T-helper 17 cell (primary cell): Measurements from ENCODE around the gene OR4K15. TPM values are rescaled to one million over a fixed set of nuclear protein-coding genes. Genes with fewer than 3 reads are reported as not detected.
"Not testable (repeated sequence)": the region's sequence is repeated elsewhere in the genome, so short reads cannot be mapped to it uniquely, and the experiment has no call there.

ENCODE experiments used
- ATAC-seq: fragments of 150-1000 bp; cut with Tn5 transposase; 2 replicates; pipeline ENCODE4 v1.10.0; 2021; ENCODE audit warnings: mild to moderate bottlenecking, moderate library complexity
- DNase-seq, 3 donors: peaks; one replicate each; pipeline versions ENCODE4 v3.0.0 to v3.0.0-alpha.2; 2020 to 2021
- H3K9me3 ChIP-seq: one replicate; pipeline ENCODE4 v1.7.0; 2013; ENCODE audit warnings: low read length, mild to moderate bottlenecking; ENCODE audit not compliant: control insufficient read depth, poor library complexity, severe bottlenecking
- H3K27ac Mint-ChIP-seq: one replicate; pipeline ENCODE4 v1.8.0; 2022; ENCODE audit warnings: mild to moderate bottlenecking, moderate library complexity, mixed read lengths
- H3K27me3 Mint-ChIP-seq: one replicate; pipeline ENCODE4 v1.8.0; 2022; ENCODE audit warnings: mixed read lengths
- H3K36me3 Mint-ChIP-seq: one replicate; pipeline ENCODE4 v1.8.0; 2022; ENCODE audit warnings: low read depth, mixed read lengths
- H3K4me1 Mint-ChIP-seq: one replicate; pipeline ENCODE4 v1.8.0; 2022; ENCODE audit warnings: mild to moderate bottlenecking, mixed read lengths
- H3K4me3 Mint-ChIP-seq: one replicate; pipeline ENCODE4 v1.8.0; 2022; ENCODE audit warnings: mild to moderate bottlenecking, moderate library complexity, mixed read lengths
- total RNA-seq, 4 donors: library from RNA in 2 of 4; stranded (reverse) in 2 of 4; gene quantifications; one replicate each; pipeline ENCODE4 v1.2.3 and lab custom pipeline; 2022 to 2026

Gene OR4K15, protein sequence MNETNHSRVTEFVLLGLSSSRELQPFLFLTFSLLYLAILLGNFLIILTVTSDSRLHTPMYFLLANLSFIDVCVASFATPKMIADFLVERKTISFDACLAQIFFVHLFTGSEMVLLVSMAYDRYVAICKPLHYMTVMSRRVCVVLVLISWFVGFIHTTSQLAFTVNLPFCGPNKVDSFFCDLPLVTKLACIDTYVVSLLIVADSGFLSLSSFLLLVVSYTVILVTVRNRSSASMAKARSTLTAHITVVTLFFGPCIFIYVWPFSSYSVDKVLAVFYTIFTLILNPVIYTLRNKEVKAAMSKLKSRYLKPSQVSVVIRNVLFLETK
- not detected for total RNA-seq
- total RNA-seq (lab: John Stamatoyannopoulos, UW) = 0 reads per million in 2 donors

DNA sequence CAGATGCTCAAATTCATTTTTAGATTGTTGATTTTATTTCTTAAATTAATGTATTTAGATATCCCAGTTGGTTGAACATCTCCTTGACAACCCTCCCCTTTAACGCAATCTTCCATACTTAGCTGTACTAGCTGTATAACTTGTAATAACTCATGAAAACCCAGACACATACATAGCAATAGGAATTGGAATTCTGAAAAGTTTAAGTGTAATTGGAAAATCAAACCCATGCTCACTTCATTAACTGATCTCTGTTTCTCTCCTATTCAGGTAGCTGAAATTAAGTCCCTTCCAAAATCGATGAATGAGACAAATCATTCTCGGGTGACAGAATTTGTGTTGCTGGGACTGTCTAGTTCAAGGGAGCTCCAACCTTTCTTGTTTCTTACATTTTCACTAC lies at the start of gene OR4K15:
OR4K15 (plus strand) TSS at position 301 of the 400 bp plus-strand sequence; CDS start at position 301, 0 bp downstream.
- no peak for ATAC-seq

DNA sequence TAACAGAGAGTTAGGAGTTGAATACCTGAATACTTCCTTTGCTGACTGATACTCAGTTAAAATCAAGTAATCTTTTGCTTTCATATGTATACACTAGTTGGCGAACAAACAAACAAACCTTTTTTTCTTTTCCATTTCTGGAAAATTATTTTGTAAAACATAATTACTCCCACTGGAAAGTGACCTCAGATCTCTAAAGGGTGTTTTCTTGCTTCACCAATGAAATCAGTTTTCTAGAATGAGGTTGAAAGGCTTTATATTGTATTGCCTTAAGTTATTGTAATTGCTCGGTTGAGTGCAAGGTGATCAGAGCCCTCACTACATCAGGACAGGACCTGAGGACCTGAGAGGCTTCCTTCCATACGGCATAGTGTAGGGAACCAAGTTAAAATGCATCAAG lies 44.8 kb upstream of the OR4K15 start, which contains the start of gene OR4K1:
OR4K1 (plus strand) TSS at position 301 of the 400 bp plus-strand sequence. CDS start 4,750 bp downstream, outside the sequence.
- no peaks in the 10 kb centered on the region for H3K9me3 ChIP-seq
- H3K27ac Mint-ChIP-seq = no peak within 1 kb of the TSS
- no peaks in the 10 kb centered on the region for H3K4me1 Mint-ChIP-seq
- H3K27me3 Mint-ChIP-seq = no peaks in the 10 kb centered on the region
- ATAC-seq = no peak
- no peak within 1 kb of the TSS for H3K4me3 Mint-ChIP-seq
- DNase-seq = no peak
- H3K36me3 Mint-ChIP-seq = no peaks in the 10 kb centered on the region

More for the DNA sequence above, at the start of gene OR4K15:
- H3K27me3 Mint-ChIP-seq = no peaks in the 10 kb centered on the region
- no peaks in the 10 kb centered on the region for H3K9me3 ChIP-seq
- H3K36me3 Mint-ChIP-seq = peaks cover 2% of the 10 kb centered on the region
- no peak within 1 kb of the TSS for H3K27ac Mint-ChIP-seq
- peak within 1 kb of the TSS; percentile 22 for H3K4me3 Mint-ChIP-seq
- H3K4me1 Mint-ChIP-seq = peaks cover 16% of the 10 kb centered on the region
- DNase-seq = no peak

DNA sequence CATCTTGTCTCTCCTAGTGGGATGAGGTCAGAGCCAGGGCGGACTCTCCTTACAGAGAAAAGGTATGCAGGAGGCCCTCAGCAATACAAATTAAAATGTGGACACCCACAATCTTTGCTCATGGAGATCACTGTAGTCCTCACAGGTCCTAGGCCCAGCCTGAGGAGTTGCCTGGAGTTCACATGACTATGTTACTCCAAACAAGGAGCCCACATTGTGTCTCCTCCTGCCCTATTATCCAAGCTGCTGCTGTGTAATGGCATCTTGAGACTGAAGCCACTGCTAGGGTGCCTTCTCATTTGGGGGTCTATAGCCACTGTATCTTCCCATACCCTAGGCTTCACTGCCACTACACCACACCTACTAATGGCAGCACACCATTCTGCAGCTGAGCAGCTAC lies 33.7 kb upstream of the OR4K15 start:
- Mint-ChIP-seq H3K4me1 (no peaks in the 10 kb centered on the region), H3K27ac (no peak overlapping the region), H3K4me3 (no peak overlapping the region), H3K36me3 (peaks cover 2% of the 10 kb centered on the region), H3K27me3 (no peaks in the 10 kb centered on the region)
- no peak for ATAC-seq
- no peak for DNase-seq
- no peaks in the 10 kb centered on the region for H3K9me3 ChIP-seq

DNA sequence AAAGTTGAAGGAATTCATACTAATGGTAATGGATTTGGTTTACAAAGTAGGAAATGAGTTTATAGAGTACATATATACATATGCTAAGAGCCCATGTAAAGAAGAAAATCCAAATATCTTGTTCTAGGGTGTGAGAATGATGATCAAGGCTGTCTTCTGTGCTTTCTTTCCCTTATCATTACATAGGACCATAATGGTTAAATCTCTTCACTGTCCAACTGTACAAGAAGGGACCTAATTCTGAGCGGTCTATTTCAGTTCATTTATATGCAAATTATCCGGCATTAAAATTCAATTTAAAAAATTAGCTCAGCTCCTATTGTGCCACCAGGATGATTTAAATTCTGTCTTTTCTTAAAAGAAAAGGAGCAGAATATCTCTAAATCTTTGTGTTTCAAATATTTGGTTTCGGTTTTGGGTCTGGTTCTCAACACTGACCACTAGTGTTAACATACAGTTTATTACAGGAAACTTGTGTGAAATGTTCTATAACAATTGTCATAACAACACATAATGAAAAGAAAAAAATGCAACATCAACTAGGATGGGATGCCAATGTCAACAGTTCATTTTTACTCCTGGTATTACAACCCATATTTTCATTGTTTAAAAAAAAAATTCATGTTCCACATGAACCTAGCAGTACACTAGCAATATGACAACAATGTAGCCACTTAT lies 27.8 kb upstream of the OR4K15 start:
- Mint-ChIP-seq H3K27me3 (no peaks in the 10 kb centered on the region), H3K36me3 (no peaks in the 10 kb centered on the region), H3K4me3 (no peak overlapping the region), H3K27ac (no peak overlapping the region), H3K4me1 (no peaks in the 10 kb centered on the region)
- H3K9me3 ChIP-seq = no peaks in the 10 kb centered on the region
- no peak for DNase-seq
- no peak for ATAC-seq

DNA sequence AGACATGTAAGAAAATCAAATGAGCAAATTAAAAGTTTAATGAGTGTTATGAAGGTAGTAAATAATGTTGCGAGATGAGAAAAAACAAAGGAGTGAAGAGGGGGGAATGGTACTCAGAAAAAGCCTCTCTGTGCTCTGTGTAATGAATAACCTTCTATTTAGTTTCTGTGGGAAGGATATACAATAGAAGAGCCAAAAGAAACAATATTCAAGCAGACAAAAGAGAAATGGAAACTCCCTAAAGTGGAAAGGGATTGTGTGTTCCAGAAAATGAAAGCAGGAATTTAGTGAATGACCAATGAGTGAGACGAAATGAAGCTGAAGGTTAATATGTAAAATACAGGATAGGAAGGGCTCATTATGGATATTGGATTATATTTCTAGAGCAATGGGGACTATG lies 26.2 kb upstream of the OR4K15 start:
- H3K9me3 ChIP-seq = no peaks in the 10 kb centered on the region
- Mint-ChIP-seq H3K4me1 (no peaks in the 10 kb centered on the region), H3K4me3 (no peak overlapping the region), H3K36me3 (no peaks in the 10 kb centered on the region), H3K27me3 (no peaks in the 10 kb centered on the region), H3K27ac (no peak overlapping the region)
- ATAC-seq (no peak), DNase-seq (no peak)

DNA sequence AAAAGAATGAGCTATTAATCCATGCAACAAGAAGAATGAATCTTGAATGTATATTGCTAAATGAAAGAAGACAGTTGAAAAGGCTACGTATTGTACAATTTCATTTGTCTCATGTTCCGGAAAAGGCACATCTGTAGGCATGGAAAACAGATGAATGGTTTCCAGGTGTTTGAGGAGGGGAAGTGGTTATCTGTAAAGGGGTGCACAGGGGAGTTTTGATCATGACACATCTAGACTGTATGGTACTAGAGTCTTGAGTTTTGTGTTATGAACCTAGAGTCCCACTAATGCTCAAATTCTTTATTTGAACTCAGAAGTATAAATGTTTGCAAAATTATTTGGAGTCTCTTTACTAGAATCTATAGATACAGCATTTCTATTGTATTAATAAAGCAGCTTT lies 5.7 kb upstream of the OR4K15 start:
- not testable (repeated sequence) for H3K4me3 Mint-ChIP-seq, ATAC-seq, H3K27ac Mint-ChIP-seq, H3K9me3 ChIP-seq, H3K36me3 Mint-ChIP-seq, DNase-seq, H3K27me3 Mint-ChIP-seq
- peaks cover 15% of the 10 kb centered on the region for H3K4me1 Mint-ChIP-seq

DNA sequence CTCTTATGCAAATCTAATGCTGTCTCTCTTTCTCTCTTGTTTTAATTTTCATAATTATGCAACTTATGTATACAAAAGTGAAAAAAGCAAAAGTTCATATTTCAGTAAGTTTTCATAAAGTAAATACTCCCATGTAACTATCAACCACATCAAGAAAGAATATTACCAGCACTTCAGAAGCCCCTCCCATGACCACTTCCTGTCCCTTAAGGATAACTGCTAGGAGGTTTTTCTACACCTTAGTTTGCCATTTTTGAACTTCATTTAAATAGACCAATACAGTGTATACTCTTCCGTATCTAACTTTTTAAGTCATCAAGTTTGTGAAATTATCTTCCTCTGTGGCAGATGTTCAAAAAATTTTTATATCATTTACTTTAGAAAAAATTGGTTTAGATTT lies 547 bp upstream of the OR4K15 start:
- H3K4me3 Mint-ChIP-seq = peak overlapping the region; percentile 22
- DNase-seq (peak in 1 of 3 donors; percentile 11), ATAC-seq (peak; percentile 99)
- H3K36me3 Mint-ChIP-seq = peaks cover 2% of the 10 kb centered on the region
- no peaks in the 10 kb centered on the region for H3K9me3 ChIP-seq
- H3K4me1 Mint-ChIP-seq = peaks cover 16% of the 10 kb centered on the region
- H3K27ac Mint-ChIP-seq = no peak overlapping the region
- H3K27me3 Mint-ChIP-seq = no peaks in the 10 kb centered on the region

DNA sequence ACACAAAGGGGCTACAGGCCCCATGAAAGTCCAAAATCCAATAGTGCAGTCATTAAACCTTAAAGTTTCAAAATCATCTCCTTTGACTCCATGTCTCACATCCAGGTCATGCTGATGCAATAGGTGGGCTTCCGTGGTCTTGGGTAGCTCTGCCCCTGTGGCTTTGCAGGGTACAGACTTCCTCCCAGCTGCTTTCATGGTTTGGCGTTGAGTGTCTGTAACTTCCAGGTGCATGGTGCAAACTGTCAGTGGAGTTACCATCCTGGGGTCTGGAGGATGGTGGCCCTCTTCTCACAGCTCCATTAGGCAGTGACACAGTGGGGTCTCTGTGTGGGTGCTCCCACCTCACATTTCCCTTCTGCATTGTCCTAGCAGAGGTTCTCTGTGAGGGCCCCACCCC lies 18.0 kb downstream of the OR4K15 start:
- no peak overlapping the region for H3K4me3 Mint-ChIP-seq
- H3K4me1 Mint-ChIP-seq = peaks cover 3% of the 10 kb centered on the region
- DNase-seq (no peak), ATAC-seq (no peak)
- no peaks in the 10 kb centered on the region for H3K9me3 ChIP-seq
- H3K36me3 Mint-ChIP-seq = no peaks in the 10 kb centered on the region
- no peak overlapping the region for H3K27ac Mint-ChIP-seq
- no peaks in the 10 kb centered on the region for H3K27me3 Mint-ChIP-seq

DNA sequence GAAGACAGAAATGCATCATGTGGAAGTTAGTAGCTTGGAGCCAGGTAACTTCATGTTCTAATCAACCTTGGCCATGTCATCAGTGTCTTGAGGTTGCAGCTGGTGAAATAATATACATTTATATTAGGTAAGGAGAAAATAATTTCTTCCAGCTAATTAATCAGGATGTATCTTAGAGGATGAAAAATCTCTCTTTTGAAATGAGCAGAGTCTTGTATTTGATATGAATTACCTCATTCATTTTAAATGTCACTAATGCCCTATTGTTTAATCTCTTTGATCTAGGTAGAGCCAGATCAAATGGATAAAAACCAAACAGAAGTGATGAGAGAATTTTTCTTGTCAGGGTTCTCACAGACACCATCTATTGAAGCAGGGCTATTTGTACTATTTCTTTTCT lies 26.5 kb downstream of the OR4K15 start, which contains the start of gene OR4Q2:
OR4Q2 (plus strand) TSS at position 301 of the 400 bp plus-strand sequence.
- H3K9me3 ChIP-seq = no peaks in the 10 kb centered on the region
- no peak within 1 kb of the TSS for H3K4me3 Mint-ChIP-seq
- H3K36me3 Mint-ChIP-seq = peaks cover 2% of the 10 kb centered on the region
- ATAC-seq = no peak
- no peaks in the 10 kb centered on the region for H3K4me1 Mint-ChIP-seq
- peaks cover 6% of the 10 kb centered on the region for H3K27me3 Mint-ChIP-seq
- no peak within 1 kb of the TSS for H3K27ac Mint-ChIP-seq
- no peak for DNase-seq

DNA sequence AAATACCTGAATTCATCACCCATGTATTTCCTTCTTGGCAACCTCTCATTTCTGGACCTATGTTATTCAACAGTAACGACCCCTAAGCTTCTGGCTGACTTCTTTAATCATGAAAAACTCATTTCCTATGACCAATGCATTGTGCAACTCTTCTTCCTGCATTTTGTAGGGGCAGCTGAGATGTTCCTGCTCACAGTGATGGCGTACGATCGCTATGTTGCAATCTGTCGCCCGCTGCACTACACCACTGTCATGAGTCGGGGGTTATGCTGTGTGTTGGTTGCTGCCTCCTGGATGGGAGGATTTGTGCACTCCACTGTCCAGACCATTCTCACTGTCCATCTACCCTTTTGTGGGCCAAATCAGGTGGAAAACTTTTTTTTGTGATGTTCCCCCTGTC lies 26.9 kb downstream of the OR4K15 start:
- H3K9me3 ChIP-seq = no peaks in the 10 kb centered on the region
- H3K36me3 Mint-ChIP-seq = peaks cover 2% of the 10 kb centered on the region
- H3K4me3 Mint-ChIP-seq = no peak overlapping the region
- DNase-seq (no peak), ATAC-seq (no peak)
- H3K27ac Mint-ChIP-seq = no peak overlapping the region
- no peaks in the 10 kb centered on the region for H3K4me1 Mint-ChIP-seq
- H3K27me3 Mint-ChIP-seq = peaks cover 6% of the 10 kb centered on the region

DNA sequence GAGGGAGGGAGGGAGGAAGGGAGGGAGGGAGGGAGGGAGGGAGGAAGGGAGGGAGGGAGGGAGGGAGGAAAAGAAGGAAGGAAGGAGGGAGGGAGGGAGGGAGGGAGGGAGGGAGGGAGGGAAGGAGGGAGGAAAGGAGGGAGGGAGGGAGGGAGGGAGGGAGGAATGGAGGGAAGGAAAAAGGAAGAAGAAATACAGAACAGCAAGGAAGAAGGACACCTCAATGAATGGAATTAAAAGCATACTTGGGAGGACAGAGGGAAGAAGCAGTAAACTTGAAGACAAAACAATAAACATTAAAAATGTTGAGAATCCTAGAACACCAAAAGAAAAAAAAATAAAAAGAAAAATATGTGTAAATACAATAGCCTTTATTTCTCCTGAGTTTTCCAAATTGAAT lies 32.8 kb downstream of the OR4K15 start:
- H3K36me3 Mint-ChIP-seq = peaks cover 4% of the 10 kb centered on the region
- no peak overlapping the region for H3K27ac Mint-ChIP-seq
- DNase-seq (no peak), ATAC-seq (no peak)
- no peaks in the 10 kb centered on the region for H3K9me3 ChIP-seq
- no peak overlapping the region for H3K4me3 Mint-ChIP-seq
- peaks cover 4% of the 10 kb centered on the region for H3K4me1 Mint-ChIP-seq
- H3K27me3 Mint-ChIP-seq = no peaks in the 10 kb centered on the region

DNA sequence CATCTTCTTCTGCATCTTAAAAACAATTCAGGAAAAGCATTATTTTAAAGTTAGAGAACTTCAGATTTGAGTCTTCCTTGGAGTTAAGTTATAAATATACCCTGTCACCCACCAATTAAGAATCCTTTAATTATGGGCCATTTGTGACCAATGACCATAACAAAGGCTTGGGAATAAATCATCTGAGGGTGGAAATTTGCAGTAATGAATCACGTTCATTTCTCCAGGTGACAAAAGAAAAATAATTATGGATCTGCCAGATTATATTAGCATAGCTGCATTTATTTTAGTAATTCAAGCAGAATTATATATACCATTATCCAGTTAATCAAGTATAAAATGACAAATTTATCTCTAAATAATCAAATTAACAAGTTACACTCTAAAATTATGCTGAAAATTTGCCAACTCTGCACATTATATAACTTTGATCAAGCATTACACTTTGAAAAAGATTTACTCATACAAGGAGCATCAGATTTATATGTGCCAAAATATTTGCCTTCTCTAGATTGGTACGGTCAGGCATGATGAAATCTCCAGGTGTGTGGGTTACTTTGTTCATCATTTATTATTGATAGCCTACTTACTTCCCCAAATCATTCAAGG lies 44.0 kb downstream of the OR4K15 start, which contains the start of gene OR4K14:
OR4K14 (minus strand) TSS at position 51 of the 609 bp plus-strand sequence. CDS start 4,114 bp downstream, outside the sequence.
- no peaks in the 10 kb centered on the region for H3K9me3 ChIP-seq
- Mint-ChIP-seq H3K4me3 (no peak within 1 kb of the TSS), H3K36me3 (no peaks in the 10 kb centered on the region), H3K4me1 (no peaks in the 10 kb centered on the region), H3K27me3 (peaks cover 9% of the 10 kb centered on the region), H3K27ac (no peak within 1 kb of the TSS)
- no peak for DNase-seq
- no peak for ATAC-seq
